ENCODE measurements around the gene DIS3L2.
"Not testable (repeated sequence)": the region's sequence is repeated elsewhere in the genome, so short reads cannot be mapped to it uniquely, and the experiment has no call there.

Gene DIS3L2

DNA sequence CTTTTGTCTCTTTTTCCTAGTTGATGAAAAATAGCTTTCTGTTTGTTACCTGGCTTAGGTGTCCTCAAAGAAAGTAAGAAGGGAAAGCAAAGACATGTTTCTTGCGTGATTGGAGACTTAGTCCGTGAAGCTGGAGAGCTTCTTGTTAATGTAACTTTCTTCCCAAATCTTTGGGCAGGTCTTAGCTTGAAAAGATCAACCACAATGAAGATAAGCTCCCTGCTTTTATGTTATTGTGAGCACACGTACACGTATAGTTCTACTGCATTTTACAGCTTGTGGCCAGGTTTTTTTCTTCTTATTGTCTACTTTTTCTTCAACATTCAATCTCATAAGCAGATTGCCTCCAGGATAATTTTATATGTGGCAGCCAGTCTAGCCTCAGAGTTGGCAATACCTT is 99.8 kb downstream of the DIS3L2 start:
- DNase-seq: no peak

DNA sequence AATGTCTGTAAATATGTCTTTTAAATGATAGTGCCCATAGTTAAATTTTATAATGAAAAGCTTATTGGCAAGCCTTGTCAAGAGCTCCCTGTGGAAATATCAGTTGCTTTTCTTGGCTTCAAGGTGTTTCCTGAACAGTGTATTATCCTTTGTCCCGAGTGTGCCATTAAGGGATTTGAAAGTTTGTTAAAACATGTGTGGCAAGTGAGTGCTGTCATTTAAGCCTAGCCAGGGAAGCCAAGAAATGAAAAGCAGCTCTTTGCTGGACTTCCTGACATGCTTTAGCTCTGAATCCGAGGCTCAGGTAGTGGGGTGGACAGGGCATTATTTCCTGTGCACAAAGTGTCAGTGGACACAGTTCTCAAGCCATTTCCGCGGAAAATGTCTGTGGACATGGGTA is 111.5 kb downstream of the DIS3L2 start:
- DNase-seq: no peak

DNA sequence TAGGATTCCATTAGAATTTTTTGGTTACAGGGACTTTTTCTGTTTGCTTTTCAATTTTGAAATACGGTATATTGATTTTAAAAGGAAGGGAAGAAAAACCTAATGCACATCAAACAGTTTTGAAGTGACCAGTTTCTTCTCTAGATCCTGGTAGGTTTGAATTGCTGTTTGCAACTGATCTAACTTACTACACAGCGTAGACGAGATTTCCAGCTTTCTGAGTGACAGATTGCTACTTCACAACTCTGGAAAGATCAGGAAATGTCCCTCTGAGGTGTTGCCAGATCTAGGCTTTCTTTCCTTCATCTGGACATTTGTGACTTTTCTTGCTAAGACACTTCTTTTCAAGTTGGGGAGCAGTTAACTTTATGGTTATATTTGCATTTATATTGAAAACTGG is 112.2 kb downstream of the DIS3L2 start:
- DNase-seq: no peak

GRCh38 chr2:232075080-232075479 is 113.6 kb downstream of the DIS3L2 start:
- no peak for DNase-seq

DNA sequence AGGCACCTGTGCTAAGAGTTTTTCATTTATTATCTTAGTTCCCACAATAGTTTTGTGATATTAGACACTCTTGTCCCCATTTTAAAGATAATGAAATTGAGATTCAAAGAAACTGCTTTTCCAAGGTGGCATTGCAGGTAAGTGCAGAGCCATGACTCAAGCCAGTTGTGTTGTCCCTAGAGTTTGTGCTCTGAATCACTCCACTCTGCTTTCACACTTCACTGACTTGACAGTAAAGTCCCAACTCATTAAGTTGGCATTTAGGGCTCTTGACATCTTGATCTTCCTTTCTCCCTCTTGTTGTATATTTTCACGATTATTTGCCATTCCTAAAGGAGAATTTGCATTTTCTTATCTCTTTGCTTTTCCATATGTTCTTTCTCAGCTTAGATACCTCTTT is 114.3 kb downstream of the DIS3L2 start:
- DNase-seq: no peak

DNA sequence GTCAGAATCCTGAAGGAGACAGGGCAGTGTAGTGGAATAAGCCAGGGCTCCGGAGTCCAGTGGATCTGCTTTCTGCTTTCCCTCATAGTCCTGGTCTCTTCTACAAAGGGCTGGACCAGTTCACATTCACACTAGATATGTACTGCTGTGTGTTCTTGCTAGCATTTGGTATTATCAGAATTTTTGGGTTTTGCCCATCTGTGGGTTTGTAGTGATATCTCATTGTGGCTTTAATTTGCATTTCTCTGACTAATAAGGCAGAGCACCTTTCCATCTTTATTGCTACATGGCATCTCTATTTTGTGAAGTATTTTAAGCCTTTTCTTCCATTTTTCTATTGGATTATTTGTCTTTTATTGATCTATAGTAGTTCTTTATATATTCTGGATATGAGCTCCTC is 114.8 kb downstream of the DIS3L2 start:
- no peak for DNase-seq

DNA sequence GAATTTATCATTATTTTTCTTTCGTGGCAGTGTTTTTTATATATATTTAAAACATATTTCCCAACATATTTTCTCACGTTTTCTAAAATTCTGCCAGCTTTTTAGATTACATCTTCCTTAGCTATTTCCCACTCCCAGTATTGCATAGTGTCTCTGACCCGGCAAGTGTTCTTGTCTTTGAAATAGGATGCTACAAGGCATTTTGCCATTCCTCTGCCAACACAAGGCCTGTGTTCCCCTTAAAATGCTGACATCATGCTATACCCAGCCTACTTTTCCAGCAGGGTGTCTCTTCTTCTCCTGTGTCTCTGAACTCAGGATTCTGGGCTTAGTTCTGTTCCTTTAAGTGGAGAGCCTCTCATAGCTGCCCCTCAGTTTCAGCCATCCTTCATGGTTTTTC is 115.2 kb downstream of the DIS3L2 start:
- no peak for DNase-seq

DNA sequence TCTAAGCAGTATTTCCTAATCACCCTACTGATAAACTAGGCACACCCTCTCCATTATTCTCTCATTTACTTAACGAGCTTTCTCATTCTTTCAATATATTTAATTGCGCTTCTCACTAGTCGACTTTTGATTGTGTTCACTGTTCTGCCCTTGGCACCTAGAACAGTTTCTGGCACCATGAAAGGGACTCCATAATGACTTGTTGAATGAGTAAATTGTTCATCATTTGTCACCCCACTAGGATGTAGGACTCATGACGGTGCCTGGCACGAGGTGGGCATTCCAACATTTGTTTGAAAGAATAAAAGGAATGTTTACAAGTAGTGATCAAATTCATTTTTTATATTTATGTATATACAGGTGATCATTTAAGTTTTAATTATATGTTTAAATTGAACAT is 123.7 kb downstream of the DIS3L2 start:
- DNase-seq: no peak

- DNase-seq: no peak
These were observed 124.4 kb downstream of the DIS3L2 start for GRCh38 chr2:232085826-232086425.

- no peak for DNase-seq
These were observed 127.3 kb downstream of the DIS3L2 start for GRCh38 chr2:232088771-232089170.

DNA sequence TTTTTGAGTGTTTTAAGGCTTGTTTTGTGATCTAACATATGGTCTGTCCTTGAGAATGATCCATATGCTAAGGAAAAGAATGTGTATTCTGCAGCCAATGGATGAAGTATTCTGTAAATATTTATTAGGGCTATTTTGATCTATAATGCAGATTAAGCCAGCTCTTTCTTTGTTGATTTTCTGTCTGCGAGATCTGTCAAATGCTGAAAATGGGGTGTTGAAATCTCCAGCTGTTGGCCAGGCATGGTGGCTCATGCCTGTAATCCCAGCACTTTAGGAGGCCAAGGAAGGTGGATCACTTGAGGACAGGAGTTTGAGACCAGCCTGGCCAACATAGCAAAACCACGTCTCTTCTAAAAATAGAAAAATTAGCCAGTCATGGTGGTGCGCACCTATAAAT is 132.7 kb downstream of the DIS3L2 start:
- DNase-seq: no peak

DNA sequence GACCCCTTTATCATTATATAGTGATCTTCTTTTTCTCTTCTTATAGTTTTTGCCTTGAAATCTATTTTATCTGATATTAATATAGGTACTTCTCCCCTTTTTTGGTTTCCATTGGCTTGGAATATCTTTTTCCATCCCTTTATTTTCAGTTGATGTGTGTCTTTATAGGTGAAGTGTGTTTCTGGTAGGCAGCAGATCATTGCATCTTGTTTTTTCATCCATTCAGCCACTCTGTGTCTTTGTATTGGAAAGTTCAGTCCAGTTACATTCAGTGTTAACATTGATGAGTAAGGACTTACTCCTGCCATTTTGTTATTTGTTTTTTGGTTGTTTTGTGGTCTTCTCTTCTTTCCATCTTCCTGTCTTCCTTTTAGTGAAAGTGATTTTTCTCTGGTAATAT is 133.4 kb downstream of the DIS3L2 start:
- DNase-seq: no peak

DNA sequence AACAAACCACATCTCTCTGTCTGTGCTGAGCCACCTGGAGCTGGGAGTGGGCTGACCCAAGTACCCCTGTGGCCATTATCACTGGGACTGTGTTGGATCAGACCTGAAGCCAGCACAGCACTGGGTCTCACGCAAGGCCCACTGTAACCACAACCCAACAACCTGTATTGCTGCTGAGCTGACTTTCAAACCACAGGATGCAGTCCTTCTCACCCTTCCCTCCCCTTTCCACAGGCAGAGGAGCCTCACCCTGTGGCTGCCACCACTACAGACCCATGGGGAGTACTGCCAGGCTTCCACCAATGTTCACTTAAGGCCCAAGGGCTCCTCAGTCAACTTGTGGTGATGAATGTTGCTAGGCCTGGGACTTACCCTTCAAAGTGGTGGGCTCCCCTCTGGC is 135.7 kb downstream of the DIS3L2 start:
- no peak for DNase-seq

DNA sequence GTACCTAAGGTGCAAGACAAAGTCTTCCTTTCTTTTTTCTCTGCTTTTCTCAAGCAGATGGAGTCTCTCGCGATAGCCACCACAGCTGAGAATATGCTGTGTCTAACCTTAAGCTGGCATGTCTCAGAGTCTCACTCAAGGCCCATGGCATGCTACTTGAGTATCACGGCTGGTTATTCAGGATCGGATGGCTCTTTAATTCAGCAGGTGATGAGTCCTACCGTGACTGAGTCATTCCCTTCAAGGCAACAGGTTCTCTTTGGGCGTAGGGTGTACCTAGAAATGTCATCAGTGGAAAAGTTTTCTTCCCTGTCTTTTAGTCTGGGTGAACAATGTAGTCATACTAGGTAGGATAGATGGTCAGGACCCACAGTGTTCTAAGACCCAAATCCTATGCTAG is 136.2 kb downstream of the DIS3L2 start:
- DNase-seq: no peak

DNA sequence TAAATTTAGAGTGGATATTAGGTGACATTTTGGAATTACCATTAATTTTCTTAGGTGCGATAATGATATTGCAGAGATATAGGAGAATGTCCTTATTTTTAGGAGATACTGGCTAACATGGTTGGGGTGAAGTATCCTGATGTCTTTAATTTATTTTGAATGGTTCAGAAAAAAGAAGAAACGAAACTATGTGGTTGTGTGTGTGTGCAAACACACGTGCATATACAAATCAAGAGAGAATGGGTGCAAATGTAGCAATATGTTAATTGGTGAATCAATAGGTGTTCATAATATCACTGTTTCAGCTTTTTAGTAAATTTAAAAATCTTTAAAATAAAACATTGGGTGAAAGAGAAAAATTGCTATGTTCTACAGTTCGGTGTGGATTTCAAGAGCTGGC is 140.9 kb downstream of the DIS3L2 start:
- no peak for DNase-seq

DNA sequence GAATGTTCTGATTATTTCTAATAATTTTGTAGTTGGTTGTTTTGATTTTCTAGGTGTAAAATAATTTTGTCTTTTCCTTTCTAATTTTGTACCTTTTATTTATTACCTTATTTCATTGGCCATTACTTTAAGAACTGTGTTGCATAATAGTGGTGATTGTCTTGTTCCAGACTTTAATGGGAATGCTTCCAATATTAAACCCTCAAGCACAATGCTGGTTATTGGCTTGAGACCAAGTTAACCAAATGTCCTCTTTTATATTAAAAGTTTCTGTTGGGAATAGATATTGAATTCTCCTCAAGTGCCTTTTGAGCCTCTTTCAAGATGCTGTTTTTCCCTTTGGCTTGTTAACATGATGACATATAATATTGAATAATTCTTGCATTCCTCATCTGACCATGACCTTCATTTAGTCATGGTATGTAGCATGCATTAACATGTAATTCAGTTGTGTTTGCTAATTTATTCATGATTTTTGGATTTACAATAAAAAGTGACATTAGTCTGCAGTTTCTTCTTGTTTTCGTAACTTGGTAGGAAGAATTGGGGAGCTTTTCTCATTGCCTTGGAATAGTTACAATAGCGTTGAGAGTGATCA is 141.7 kb downstream of the DIS3L2 start:
- no peak for DNase-seq

GRCh38 chr2:232104076-232104646 is 142.6 kb downstream of the DIS3L2 start:
- DNase-seq: no peak

- DNase-seq: no peak
These were observed 150.0 kb downstream of the DIS3L2 start for GRCh38 chr2:232111551-232111950.

GRCh38 chr2:232113821-232114220 is 152.3 kb downstream of the DIS3L2 start:
- DNase-seq: no peak

GRCh38 chr2:232115728-232116361 is 154.3 kb downstream of the DIS3L2 start:
- DNase-seq: not testable (repeated sequence)

GRCh38 chr2:232116852-232117251 is 155.3 kb downstream of the DIS3L2 start:
- no peak for DNase-seq

- no peak for DNase-seq
These were observed 155.9 kb downstream of the DIS3L2 start for GRCh38 chr2:232117413-232117812.

DNA sequence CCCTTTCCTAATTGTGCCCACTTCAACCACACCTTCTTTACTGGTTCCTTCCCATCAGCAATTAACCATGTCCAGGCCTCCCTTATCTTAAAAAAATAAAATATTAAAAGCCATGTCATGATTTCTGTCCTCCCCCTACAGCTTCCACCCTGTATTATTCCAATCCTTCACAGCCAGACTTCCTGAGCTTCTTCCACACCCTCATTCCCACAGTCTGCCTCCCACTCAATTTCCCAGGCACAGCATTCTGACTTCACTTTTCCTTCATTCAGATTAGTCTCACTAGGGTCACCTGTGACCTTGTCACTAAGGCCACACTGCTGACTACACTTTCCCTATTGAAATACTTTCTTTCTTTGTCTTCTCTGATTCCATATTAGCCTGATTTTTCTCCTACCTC is 159.4 kb downstream of the DIS3L2 start:
- no peak for DNase-seq

DNA sequence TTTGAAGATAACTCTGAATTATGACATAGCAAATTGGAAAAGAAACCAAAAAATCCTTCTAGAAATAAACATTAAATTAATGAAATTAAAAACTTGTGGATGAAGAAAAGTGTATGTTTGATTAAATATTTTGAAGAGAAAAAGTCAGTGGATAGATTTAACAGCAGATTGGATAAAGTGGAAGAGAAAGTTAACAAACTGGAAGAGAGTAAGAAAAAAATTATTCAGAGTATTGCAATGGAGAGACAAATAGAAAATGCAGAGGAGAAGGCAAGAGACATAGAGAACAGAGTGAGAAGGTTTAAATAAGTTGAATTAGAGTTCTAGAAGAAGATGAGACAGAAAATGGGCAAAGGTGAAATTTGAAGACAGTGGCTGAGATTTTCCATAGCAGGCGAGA is 162.8 kb downstream of the DIS3L2 start:
- DNase-seq: no peak

All from activated T-cell treated with anti-CD3 and anti-CD28 coated beads, Interleukin-2, amount 50 U/mL, for 48 hours (primary cell).